ENCODE results near the gene CLCN5. TPM values are rescaled to one million over a fixed set of nuclear protein-coding genes. Genes with fewer than 3 reads are reported as not detected.

The CLCN5 gene
- total RNA-seq, 4 donors from 2014 or later, result 5.2 to 31.8 (median 9.0) TPM

GRCh38 chrX:49977319-49978090 lies 55.1 kb downstream of the CLCN5 start:
- intact Hi-C loops (cut with DNase I; ENCODE audit: low total_unique reads), result no loop called here
- TF ChIP-seq POLR2A (IDR thresholded peaks at IDR 0.05) (no peak), CTCF (IDR thresholded peaks at IDR 0.05) (no peak)
- DNase-seq (ENCODE audit: low spot score in 2 of 2), result no peak
- no peak overlapping the region for H3K4me3 ChIP-seq (ENCODE audit: low read depth, poor library complexity, severe bottlenecking)
- 52 to 66% methylated on average over 9 of the region's 9 CpGs for WGBS, 2 donors

- no peak overlapping the region for H3K4me3 ChIP-seq (ENCODE audit: low read depth, poor library complexity, severe bottlenecking)
- TF ChIP-seq POLR2A (IDR thresholded peaks at IDR 0.05) (no peak), CTCF (IDR thresholded peaks at IDR 0.05) (no peak)
- WGBS, 2 donors, result 37 to 67% methylated on average over 2 of the region's 2 CpGs
- intact Hi-C loops (cut with DNase I; ENCODE audit: low total_unique reads), result no loop called here
- DNase-seq (ENCODE audit: low spot score in 2 of 2), result no peak
Observed at GRCh38 chrX:49978176-49978575, 55.8 kb downstream of the CLCN5 start.

GRCh38 chrX:49986058-49986457 lies 63.7 kb downstream of the CLCN5 start:
- WGBS, 2 donors, result 79 to 90% methylated on average over 3 of the region's 3 CpGs
- TF ChIP-seq CTCF (IDR thresholded peaks at IDR 0.05), result no peak
- no peak for TF ChIP-seq POLR2A (IDR thresholded peaks at IDR 0.05)
- no peak for DNase-seq (ENCODE audit: low spot score in 2 of 2)
- intact Hi-C loops (cut with DNase I; ENCODE audit: low total_unique reads), result no loop called here
- H3K4me3 ChIP-seq (ENCODE audit: low read depth, poor library complexity, severe bottlenecking), result no peak overlapping the region

GRCh38 chrX:49987651-49988050 lies 65.3 kb downstream of the CLCN5 start:
- intact Hi-C loops (cut with DNase I; ENCODE audit: low total_unique reads), result no loop called here
- no peak for DNase-seq (ENCODE audit: low spot score in 2 of 2)
- H3K4me3 ChIP-seq (ENCODE audit: low read depth, poor library complexity, severe bottlenecking), result no peak overlapping the region
- no peak for TF ChIP-seq POLR2A (IDR thresholded peaks at IDR 0.05)
- TF ChIP-seq CTCF (IDR thresholded peaks at IDR 0.05), result no peak
- 74 to 87% methylated on average over 2 of the region's 2 CpGs for WGBS, 2 donors

GRCh38 chrX:49988143-49988542 lies 65.7 kb downstream of the CLCN5 start:
- no peak for DNase-seq (ENCODE audit: low spot score in 2 of 2)
- WGBS, 2 donors, result 68% methylated on average over 5 of the region's 5 CpGs
- no peak overlapping the region for H3K4me3 ChIP-seq (ENCODE audit: low read depth, poor library complexity, severe bottlenecking)

More at GRCh38 chrX:49988143-49988542, 65.7 kb downstream of the CLCN5 start:
- TF ChIP-seq CTCF (IDR thresholded peaks at IDR 0.05) (no peak), POLR2A (IDR thresholded peaks at IDR 0.05) (no peak)
- intact Hi-C loops (cut with DNase I; ENCODE audit: low total_unique reads), result no loop called here
